ENCODE results near the gene DCAF11.

GRCh38 chr14:24092505-24093206 lies 21.9 kb upstream of the DCAF11 start:
- TF ChIP-seq CTCF (IDR thresholded peaks at IDR 0.05) (no peak), EZH2 (IDR thresholded peaks at IDR 0.05) (no peak)

Data from neural progenitor cell (in vitro differentiated cells).